Hepatocyte (in vitro differentiated cells): ENCODE results near the gene ARHGAP6.

Experiments used
- EZH2 ChIP-seq: fragments of 200-600 bp; sonication (generic); IDR thresholded peaks from 2 replicates; pipeline ENCODE4 v1.6.1; 2016; ENCODE audit warnings: antibody characterized with exemption, mild to moderate bottlenecking, borderline replicate concordance
- EZH2phosphoT487 ChIP-seq: fragments of 200-600 bp; sonication (generic); IDR thresholded peaks from one replicate; pipeline ENCODE4 v1.6.1; 2018; ENCODE audit warnings: antibody characterized with exemption, mild to moderate bottlenecking, low read depth, moderate library complexity; ENCODE audit not compliant: unreplicated experiment, severe bottlenecking
- TF ChIP-seq, protein P1 (sequence below): fragments of 200-600 bp; sonication (generic); IDR thresholded peaks from 2 replicates; pipeline ENCODE4 v1.5.1; 2016; ENCODE audit warnings: antibody characterized with exemption, mild to moderate bottlenecking; ENCODE audit not compliant: poor library complexity

GRCh38 chrX:11395859-11396258 lies 269.9 kb downstream of the ARHGAP6 start:
- TF ChIP-seq, protein P1, sequence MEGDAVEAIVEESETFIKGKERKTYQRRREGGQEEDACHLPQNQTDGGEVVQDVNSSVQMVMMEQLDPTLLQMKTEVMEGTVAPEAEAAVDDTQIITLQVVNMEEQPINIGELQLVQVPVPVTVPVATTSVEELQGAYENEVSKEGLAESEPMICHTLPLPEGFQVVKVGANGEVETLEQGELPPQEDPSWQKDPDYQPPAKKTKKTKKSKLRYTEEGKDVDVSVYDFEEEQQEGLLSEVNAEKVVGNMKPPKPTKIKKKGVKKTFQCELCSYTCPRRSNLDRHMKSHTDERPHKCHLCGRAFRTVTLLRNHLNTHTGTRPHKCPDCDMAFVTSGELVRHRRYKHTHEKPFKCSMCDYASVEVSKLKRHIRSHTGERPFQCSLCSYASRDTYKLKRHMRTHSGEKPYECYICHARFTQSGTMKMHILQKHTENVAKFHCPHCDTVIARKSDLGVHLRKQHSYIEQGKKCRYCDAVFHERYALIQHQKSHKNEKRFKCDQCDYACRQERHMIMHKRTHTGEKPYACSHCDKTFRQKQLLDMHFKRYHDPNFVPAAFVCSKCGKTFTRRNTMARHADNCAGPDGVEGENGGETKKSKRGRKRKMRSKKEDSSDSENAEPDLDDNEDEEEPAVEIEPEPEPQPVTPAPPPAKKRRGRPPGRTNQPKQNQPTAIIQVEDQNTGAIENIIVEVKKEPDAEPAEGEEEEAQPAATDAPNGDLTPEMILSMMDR: no peak
- no peak for TF ChIP-seq EZH2
- TF ChIP-seq EZH2phosphoT487: no peak
